Esophagus (tissue), 2 donors: ENCODE measurements around the gene SEPTIN5. TPM values are rescaled to one million over a fixed set of nuclear protein-coding genes. Genes with fewer than 3 reads are reported as not detected.

ENCODE experiments used
- H3K27ac ChIP-seq, 2 donors: one replicate each; pipeline ENCODE4 v1.5.1; 2013; ENCODE audit warnings: low read depth in 2 of 2, mild to moderate bottlenecking in 2 of 2, inconsistent platforms in 1 of 2, low read length in 1 of 2, moderate library complexity in 1 of 2
- H3K27me3 ChIP-seq, 2 donors: one replicate each; pipeline ENCODE4 v1.6.1; 2013; ENCODE audit warnings: low read length in 2 of 2, control low read depth in 1 of 2, mild to moderate bottlenecking in 1 of 2; ENCODE audit not compliant: insufficient read depth in 2 of 2, control insufficient read depth in 1 of 2
- H3K36me3 ChIP-seq, 2 donors: one replicate each; pipeline ENCODE4 v1.6.1; 2013; ENCODE audit warnings: low read length in 1 of 2; ENCODE audit not compliant: control insufficient read depth in 2 of 2, insufficient read depth in 2 of 2
- H3K4me1 ChIP-seq, 2 donors: one replicate each; pipeline ENCODE4 v1.6.1; 2013; ENCODE audit warnings: low read length in 1 of 2; ENCODE audit not compliant: control insufficient read depth in 2 of 2, insufficient read depth in 2 of 2
- H3K4me3 ChIP-seq, 2 donors: one replicate each; pipeline ENCODE4 v1.5.1; 2013; ENCODE audit warnings: low read length in 2 of 2, mild to moderate bottlenecking in 2 of 2, low read depth in 1 of 2, moderate library complexity in 1 of 2
- H3K9me3 ChIP-seq, 2 donors: one replicate each; pipeline ENCODE4 v1.6.1; 2013; ENCODE audit warnings: mild to moderate bottlenecking in 2 of 2, low read depth in 1 of 2, low read length in 1 of 2, moderate library complexity in 1 of 2; ENCODE audit not compliant: control insufficient read depth in 2 of 2, insufficient read depth in 1 of 2
- WGBS, 2 donors: extraction: QIAGEN DNeasy Blood & Tissue Kit; methylation state at CpG; one replicate each; pipeline ENCODE4 v1.1.7; 2013; 5-methylcytosine and 5-hydroxymethylcytosine counted together
- polyA plus RNA-seq, 2 donors: library from polyadenylated mRNA; stranded (reverse); fragments of 200-250 nt; gene quantifications; one replicate each; pipeline ENCODE4 v1.2.3, GENCODE V29; 2013
- donor health status: healthy with polysubstance abuse.
- donor health status: Bipolar disorder and iron deficiency.

SEPTIN5 gene
- polyA plus RNA-seq, 2 donors: 40.8 to 51.8 TPM

DNA sequence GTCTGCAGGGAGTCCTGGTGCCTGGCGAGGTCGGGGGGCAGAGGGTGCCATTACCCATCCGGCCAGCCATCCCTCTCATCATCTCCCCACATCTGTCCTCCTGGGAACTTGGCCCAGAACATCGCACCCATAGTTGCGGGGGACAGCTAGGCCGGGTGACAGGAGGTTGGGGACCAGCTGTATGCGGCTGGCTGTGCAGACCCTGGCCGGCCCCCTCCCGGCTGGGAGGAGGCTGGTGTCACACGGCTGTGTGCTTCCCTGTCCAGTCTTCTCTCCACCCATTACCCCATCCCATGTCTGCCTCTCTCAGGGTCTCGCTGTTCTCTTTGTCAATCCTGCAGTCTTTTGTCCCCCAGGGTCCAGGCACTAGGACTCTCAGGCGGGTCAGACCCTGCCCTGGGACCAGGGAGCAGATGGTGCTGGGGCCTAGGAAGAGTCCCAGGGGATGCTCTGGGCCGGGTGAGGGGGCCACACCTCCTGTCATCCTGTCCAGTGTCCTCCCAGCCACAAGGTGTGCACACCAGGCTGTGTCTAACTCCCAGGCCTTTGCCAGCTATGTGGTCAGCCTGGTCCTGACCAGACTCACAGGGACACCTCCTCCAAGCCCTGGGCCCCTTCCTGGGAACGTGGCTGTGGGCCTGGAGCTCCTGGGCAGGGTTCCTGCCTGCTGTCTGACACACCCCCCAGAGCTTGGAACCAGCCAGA lies 39.8 kb downstream of the SEPTIN5 start:
- 74% methylated on average over 14 of the region's 14 CpGs for WGBS, 2 donors
- no peaks in the 10 kb centered on the region for H3K36me3 ChIP-seq
- peaks cover 0 to 3% of the 10 kb centered on the region in 2 donors for H3K9me3 ChIP-seq
- peaks cover 0 to 37% of the 10 kb centered on the region in 2 donors for H3K27me3 ChIP-seq
- H3K4me3 ChIP-seq: no peak overlapping the region
- H3K4me1 ChIP-seq: peaks cover 3 to 21% of the 10 kb centered on the region in 2 donors
- no peak overlapping the region for H3K27ac ChIP-seq

DNA sequence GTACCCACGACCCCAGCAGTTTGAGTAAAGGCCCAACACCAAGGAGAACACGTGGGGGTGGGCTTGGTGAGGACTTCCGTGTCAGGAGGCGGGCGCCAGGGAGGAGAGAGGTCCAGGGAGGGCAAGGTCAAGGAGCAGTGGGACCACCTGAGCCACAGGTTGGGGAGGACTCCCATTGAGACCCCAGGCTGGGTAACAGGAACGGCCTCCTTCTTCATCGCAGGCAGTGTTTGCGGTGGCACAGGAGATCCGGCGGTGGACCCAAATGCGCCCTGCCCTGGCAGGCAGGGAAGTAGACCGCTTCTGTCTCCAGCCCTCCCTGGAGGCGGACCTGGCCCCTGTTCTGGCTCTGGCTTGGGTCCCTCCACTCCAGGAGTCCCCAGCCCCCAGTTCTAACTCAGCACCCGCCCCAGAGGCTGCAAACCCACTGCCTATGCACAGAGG lies 40.4 kb downstream of the SEPTIN5 start:
- peaks cover 9 to 26% of the 10 kb centered on the region in 2 donors for H3K4me1 ChIP-seq
- 43 to 48% methylated on average over 11 to 14 of the region's 14 CpGs for WGBS, 2 donors
- H3K27me3 ChIP-seq: peaks cover 0 to 42% of the 10 kb centered on the region in 2 donors

DNA sequence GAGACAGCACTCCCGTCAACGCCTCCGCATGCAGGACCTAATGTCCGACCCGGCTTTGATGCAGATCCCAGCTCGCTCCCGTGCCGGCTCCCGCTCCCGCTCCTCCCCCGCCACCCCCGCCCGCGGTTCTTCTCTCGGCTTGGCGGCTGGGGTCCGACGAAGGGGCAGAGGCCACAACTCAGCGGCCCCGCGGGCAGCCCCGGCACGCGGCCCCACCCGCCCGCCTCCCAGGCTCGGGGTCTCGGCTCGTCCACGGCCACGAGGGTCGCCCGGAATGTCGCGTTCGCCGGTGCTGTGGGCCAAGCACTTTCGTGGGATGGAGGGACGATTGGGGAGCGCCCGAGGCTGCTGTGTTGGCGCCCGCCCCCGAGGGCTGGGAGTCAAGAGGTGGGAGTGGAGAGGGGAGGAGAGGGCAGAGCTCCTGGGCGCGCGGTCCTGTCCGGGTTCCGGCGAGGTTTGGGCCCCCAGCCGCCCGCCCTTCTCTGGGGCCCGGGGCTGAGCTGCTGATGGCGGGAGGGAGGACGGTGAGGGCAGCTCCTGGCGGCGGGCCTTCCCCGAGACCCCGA lies 40.9 kb downstream of the SEPTIN5 start:
- no peak overlapping the region for H3K4me3 ChIP-seq
- peaks cover 0 to 3% of the 10 kb centered on the region in 2 donors for H3K9me3 ChIP-seq
- H3K36me3 ChIP-seq: no peaks in the 10 kb centered on the region
- H3K4me1 ChIP-seq: peaks cover 9 to 27% of the 10 kb centered on the region in 2 donors
- 3 to 5% methylated on average over 56 to 59 of the region's 59 CpGs for WGBS, 2 donors
- H3K27me3 ChIP-seq: peaks cover 0 to 44% of the 10 kb centered on the region in 2 donors
- H3K27ac ChIP-seq: no peak overlapping the region

More for the DNA sequence above, 40.4 kb downstream of the SEPTIN5 start:
- Histone ChIP-seq H3K9me3 (peaks cover 0 to 3% of the 10 kb centered on the region in 2 donors), H3K27ac (no peak overlapping the region), H3K36me3 (no peaks in the 10 kb centered on the region), H3K4me3 (no peak overlapping the region)

DNA sequence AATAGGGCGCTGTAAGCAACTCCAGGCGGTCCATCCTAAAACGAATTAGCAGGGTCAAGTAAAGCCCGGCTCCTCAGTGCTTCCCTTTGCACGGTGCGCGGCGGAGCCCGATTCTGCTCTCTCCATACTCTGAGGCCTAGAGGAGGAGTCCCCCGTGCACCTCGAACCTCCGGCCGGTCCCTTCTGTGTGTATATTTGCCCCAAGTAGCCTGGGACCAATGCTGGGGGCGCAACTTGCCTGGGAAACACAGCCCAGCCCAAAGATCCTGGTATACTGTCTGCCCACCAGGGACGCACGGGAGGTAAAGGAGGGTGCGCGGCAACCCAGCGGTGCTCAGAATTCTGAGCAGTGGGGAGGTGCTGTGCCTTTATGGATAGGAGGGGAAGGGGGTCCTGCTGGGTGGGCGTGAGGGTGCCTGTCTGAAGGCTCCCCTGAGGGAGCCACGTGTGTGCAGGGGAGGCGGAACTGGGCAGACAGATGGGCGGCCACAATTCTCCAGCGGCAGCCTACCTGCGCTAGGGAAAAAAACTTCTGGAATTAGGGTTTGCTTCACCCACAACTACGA lies 41.5 kb downstream of the SEPTIN5 start:
- 7% methylated on average over 24 to 26 of the region's 26 CpGs for WGBS, 2 donors
- peaks cover 9 to 27% of the 10 kb centered on the region in 2 donors for H3K4me1 ChIP-seq
- H3K27ac ChIP-seq: no peak overlapping the region
- H3K4me3 ChIP-seq: no peak overlapping the region
- no peaks in the 10 kb centered on the region for H3K36me3 ChIP-seq
- H3K9me3 ChIP-seq: peaks cover 0 to 3% of the 10 kb centered on the region in 2 donors
- H3K27me3 ChIP-seq: peaks cover 0 to 45% of the 10 kb centered on the region in 2 donors

DNA sequence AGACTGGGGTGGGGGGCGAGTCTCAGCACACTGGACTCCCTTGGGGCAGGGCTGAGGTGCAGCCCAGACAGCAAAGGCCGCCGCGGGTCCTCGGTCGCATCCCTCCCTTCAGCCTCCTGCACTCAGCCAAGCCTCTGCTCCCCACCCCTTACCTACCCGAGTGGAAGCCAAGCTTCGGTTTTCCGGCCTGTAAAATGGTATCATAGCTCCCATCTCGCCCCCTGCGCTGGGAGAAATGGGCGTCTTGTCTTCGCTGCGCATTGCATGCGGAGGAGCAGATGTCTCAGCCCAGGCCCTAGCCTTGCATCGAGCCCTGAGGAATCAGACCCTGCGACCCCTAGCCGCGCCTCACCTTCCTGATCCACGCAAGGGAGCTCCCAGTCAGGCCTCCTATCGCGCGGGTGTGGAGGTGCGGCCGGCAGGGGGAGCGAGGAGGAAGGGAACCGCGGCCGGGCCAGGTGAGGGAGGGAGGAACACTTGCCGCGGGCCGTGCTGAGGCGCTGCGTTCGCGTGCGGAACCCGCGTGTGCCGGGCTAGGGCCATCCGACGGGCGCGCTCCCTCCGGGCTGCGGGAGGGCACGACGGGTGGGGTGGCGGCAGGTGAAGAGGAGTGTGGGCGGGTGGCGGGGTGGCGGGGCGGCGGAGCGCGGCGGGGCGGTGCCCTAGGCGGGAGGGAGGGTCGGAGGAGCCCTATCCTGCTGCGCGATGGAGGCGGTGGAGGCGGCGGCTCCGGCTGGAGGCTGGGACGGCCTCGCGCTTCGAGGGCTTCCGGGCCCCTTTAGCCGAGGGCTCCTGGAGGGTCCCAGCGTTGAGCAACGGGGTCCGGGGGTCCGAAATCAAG lies 42.2 kb downstream of the SEPTIN5 start:
- H3K27me3 ChIP-seq: peaks cover 0 to 49% of the 10 kb centered on the region in 2 donors
- H3K4me3 ChIP-seq: peak overlapping the region; percentile 10 to 20

DNA sequence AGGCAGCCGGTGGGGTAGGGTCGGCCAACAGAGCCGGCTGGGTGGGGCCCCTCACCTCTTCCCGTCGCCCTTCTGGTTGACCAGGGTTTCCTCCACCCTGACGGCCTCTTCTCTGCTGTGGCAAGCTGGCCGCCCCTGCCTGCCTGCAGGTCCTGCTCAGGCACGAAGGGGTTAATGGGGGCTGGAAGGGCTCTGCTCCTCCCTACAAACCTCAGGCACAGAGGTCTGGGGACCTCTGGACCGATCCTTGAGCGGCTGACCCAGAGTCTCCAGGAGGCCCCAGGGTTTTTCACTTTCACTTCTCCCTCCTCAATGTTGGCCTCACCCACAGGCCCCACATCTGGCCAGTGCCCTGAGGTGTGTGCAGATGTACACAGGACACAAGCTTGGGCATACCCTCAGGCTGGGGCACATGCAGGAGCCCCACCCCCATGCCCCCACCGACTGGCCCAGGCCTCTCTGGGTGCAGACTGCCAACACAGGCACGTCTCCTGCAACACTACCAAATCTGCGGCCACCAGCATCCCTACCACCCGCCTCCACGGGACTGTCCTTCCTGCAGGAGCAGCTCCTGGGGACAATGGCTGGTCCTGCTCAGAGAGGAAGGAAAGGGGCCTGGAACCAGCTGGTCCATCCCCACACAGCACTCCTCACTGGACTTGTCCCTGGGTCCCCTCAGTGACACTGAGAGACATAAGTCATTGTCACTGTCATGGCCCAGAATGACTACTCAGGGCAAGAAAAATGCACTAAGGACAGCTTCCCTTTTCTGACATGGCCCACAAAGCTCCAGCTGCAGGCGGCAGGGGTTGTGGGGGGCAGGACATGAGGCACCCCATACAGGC lies 43.1 kb downstream of the SEPTIN5 start:
- WGBS, 2 donors: 29 to 36% methylated on average over 15 to 16 of the region's 16 CpGs
- H3K36me3 ChIP-seq: no peaks in the 10 kb centered on the region
- peaks cover 0 to 49% of the 10 kb centered on the region in 2 donors for H3K27me3 ChIP-seq
- H3K4me3 ChIP-seq: peak overlapping the region in 1 of 2 donors; percentile 20
- H3K27ac ChIP-seq: no peak overlapping the region
- H3K4me1 ChIP-seq: peaks cover 13 to 30% of the 10 kb centered on the region in 2 donors
- H3K9me3 ChIP-seq: peaks cover 0 to 3% of the 10 kb centered on the region in 2 donors

More for the DNA sequence above, 42.2 kb downstream of the SEPTIN5 start:
- Histone ChIP-seq H3K4me1 (peaks cover 13 to 30% of the 10 kb centered on the region in 2 donors), H3K36me3 (no peaks in the 10 kb centered on the region), H3K27ac (no peak overlapping the region), H3K9me3 (peaks cover 0 to 3% of the 10 kb centered on the region in 2 donors)
- WGBS, 2 donors: 5 to 6% methylated on average over 67 to 76 of the region's 76 CpGs

DNA sequence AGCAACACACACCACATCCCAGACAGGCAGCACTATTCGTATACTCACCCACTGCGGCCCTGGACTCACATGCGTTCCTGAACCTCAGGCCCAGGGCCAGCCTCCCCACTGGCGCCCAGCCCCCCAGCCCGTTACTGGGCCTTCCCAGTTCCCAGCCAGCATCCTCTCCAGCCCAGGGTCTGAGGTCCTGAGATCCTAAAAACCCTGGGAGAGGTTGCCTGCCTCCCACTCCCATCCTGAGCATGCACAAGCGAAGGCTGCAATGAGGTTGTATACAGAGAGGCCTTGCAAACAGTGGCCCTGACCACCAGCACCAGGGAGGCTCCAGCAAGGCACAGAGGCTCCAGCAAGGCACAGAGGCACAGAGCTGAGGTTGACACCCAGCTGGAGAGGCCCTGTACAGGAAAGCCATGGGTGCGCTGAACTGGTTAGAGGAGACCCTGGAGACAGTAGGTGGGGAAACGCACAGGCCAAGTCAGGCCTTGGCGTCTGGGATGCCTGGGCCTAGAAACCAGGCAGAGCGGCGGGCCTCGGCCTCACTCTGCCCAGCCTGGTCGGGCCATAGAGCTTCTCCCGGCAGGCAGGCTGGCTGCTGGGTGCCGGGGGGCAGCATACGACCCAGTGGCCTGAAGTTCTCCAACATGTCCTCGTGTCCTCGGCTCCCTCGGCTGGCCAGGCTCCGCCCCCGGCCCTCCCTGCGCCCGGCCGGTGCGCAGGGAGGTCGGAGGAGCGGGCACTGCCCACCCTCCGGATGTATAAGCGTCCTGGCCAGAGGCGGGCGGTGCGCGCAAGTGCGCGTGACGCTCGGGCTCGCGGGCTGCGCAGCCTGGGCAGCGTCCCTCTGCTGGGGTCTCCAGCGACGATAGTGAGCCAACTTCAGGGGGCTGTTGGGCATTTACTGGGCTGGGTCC lies 43.9 kb downstream of the SEPTIN5 start:
- Histone ChIP-seq H3K27ac (no peak overlapping the region), H3K27me3 (peaks cover 0 to 49% of the 10 kb centered on the region in 2 donors), H3K4me1 (peaks cover 16 to 30% of the 10 kb centered on the region in 2 donors), H3K9me3 (peaks cover 0 to 2% of the 10 kb centered on the region in 2 donors), H3K36me3 (no peaks in the 10 kb centered on the region), H3K4me3 (no peak overlapping the region)
- 57 to 65% methylated on average over 43 of the region's 43 CpGs for WGBS, 2 donors

DNA sequence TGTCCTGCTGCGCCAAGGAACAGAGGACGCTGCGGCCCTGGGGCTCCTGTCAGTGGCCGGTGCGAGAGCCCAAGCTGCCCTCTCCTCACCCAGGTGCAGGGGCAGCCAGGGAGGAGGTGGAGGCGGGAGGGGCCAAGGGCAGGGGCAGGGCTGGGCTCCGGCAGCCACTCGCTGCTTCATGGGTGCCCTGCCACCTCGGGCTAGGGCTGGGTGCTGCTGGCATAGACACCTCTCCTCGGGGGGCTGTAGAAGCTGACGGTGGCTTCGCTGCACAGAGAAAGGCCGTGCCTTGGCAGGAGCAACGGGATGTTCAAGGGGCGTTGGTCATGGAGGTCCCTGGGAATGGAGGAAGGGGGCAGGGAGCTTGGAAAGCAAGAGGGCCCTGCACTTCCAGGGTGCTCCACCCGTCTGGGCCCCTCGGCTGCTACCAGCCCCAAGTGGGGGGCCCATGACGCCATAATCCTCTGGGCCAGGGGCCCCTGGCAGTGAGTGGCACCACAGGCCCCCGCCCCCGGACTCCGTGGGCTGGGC lies 44.7 kb downstream of the SEPTIN5 start:
- peaks cover 0 to 48% of the 10 kb centered on the region in 2 donors for H3K27me3 ChIP-seq
- WGBS, 2 donors: 17% methylated on average over 19 to 21 of the region's 21 CpGs
- H3K4me3 ChIP-seq: no peak overlapping the region
- no peaks in the 10 kb centered on the region for H3K36me3 ChIP-seq
- H3K9me3 ChIP-seq: no peaks in the 10 kb centered on the region
- peaks cover 16 to 30% of the 10 kb centered on the region in 2 donors for H3K4me1 ChIP-seq
- no peak overlapping the region for H3K27ac ChIP-seq
